TTC549 (cell line): ENCODE data around the gene RAD52.

ENCODE experiments used
- FAIRE-seq: peaks from 2 replicates; lab custom pipeline; 2012; peaks lifted over from hg19 to GRCh38; lab: Jason Lieb, UNC

RAD52 gene

DNA sequence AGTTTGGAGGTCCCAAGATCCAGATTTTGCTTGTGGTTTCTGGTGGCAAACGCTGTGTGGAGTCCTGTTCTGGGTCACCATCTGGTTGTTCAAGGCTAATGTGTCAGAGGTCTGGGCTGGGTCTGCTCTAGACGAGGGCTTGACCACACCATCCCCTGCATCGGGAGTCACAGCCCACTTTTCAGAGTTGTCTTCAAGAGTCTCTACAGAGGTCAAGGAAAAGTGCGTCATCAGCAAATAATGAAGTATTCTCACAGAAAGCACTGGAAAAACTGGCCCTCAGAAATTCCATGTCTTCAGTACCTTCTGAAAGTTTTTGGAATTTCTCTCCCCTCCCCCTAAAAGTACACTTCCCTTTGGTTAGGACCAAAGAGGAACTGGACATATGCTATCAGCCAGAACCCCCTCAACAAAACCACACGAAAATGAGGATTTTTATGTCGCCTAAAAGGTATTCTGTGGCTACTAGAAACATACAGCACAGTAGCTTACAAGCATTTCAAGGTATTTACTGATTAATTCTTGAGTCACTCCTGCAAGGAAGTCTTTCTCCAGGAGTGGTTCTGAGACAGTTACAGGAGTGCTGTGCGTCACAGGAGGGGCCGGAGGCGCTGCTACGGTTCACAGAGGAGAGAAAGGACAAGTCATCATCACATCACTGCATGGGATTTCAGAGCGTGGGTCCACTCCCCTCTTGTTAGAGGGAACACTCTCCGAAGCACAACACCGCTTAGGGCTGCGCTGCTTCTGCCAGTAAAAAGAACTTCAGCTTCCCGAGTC, 35.4 kb downstream of the RAD52 start:
- FAIRE-seq = no peak

GRCh38 chr12:912466-913235, 36.8 kb downstream of the RAD52 start:
- FAIRE-seq = no peak

GRCh38 chr12:911191-911826, 38.2 kb downstream of the RAD52 start:
- no peak for FAIRE-seq

GRCh38 chr12:910416-910815, 39.1 kb downstream of the RAD52 start:
- FAIRE-seq = no peak

GRCh38 chr12:909861-910260, 39.6 kb downstream of the RAD52 start:
- no peak for FAIRE-seq

- FAIRE-seq = no peak
Measured at GRCh38 chr12:907413-908185, 41.9 kb downstream of the RAD52 start.

GRCh38 chr12:906062-906585, 43.4 kb downstream of the RAD52 start:
- no peak for FAIRE-seq

DNA sequence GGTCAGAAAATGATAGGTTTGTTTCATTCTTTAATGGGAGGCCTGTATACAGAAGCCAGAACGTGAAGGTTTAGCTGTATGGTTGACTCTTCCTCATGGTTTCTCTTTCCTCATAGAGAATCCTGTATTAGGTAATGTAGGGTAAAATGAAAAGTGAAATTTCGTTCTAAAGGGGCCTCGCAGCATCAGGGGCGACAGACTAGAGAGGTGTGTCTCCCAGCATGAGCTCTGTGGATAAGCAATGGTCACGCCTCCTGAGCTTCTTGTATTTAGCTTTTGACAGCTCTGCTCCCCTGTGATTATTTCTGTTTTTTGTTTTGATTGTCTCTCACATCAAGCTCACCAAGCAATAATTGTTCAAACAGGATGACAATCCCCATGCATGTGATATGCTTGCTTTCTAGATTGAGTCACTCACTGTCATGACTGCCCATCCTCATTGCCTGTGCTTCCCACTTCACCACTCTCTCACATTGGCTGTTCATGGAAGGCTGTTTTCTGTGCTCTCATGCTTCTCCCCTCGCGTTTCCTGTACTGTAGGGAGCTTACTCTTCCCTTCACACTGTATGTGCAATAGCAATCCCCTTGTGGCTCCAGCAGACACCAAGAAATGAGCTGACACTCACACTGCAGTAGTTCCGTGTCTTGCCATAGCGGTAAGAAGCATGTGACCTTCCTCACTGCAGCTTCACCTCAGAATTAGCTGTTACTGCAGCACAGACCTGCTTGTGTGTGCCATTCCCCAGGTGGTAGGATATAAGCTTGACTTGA, 44.0 kb downstream of the RAD52 start:
- FAIRE-seq = no peak

- no peak for FAIRE-seq
Measured at GRCh38 chr12:904010-904414, 45.5 kb downstream of the RAD52 start.

DNA sequence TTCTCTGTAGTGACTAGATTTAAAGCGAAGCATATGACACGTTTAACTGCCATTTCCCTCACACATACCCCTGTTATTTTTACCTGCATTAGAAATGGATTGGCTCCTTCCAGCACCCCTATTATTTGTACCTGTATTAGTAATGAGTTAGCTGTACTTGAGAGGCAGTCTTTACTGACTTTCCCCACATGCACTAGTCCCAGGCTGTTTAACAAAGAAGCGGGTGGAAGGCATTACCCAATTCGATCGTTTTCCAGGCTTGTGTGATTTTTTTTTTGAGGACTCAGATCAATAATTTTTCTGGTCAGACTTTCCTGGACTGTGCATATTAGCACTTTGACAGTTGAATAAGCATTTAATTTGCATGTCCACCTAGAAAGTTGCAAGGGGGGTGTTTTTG, 46.4 kb downstream of the RAD52 start:
- FAIRE-seq = no peak

- FAIRE-seq = no peak
Measured at GRCh38 chr12:902581-902980, 46.9 kb downstream of the RAD52 start.

GRCh38 chr12:897386-897785, 52.1 kb downstream of the RAD52 start:
- no peak for FAIRE-seq

GRCh38 chr12:896031-896430, 53.5 kb downstream of the RAD52 start:
- FAIRE-seq = no peak

- FAIRE-seq = no peak
Measured at GRCh38 chr12:894226-894625, 55.3 kb downstream of the RAD52 start.

GRCh38 chr12:886206-886605, 63.3 kb downstream of the RAD52 start:
- FAIRE-seq = no peak

DNA sequence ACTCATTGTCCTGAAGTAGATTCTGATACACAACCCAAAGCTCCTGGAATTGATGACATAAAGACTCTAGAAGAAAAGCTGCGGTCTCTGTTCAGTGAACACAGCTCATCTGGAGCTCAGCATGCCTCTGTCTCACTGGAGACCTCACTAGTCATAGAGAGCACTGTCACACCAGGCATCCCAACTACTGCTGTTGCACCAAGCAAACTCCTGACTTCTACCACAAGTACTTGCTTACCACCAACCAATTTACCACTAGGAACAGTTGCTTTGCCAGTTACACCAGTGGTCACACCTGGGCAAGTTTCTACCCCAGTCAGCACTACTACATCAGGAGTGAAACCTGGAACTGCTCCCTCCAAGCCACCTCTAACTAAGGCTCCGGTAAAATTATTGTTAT, 63.8 kb downstream of the RAD52 start:
- FAIRE-seq = no peak

DNA sequence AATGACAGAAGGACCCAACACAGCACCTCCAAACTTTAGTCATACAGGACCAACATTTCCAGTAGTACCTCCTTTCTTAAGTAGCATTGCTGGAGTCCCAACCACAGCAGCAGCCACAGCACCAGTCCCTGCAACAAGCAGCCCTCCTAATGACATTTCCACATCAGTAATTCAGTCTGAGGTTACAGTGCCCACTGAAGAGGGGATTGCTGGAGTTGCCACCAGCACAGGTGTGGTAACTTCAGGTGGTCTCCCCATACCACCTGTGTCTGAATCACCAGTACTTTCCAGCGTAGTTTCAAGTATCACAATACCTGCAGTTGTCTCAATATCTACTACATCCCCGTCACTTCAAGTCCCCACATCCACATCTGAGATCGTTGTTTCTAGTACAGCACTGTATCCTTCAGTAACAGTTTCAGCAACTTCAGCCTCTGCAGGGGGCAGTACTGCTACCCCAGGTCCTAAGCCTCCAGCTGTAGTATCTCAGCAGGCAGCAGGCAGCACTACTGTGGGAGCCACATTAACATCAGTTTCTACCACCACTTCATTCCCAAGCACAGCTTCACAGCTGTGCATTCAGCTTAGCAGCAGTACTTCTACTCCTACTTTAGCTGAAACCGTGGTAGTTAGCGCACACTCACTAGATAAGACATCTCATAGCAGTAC, 64.6 kb downstream of the RAD52 start:
- no peak for FAIRE-seq

- FAIRE-seq = no peak
Measured at GRCh38 chr12:880656-881055, 68.8 kb downstream of the RAD52 start.

DNA sequence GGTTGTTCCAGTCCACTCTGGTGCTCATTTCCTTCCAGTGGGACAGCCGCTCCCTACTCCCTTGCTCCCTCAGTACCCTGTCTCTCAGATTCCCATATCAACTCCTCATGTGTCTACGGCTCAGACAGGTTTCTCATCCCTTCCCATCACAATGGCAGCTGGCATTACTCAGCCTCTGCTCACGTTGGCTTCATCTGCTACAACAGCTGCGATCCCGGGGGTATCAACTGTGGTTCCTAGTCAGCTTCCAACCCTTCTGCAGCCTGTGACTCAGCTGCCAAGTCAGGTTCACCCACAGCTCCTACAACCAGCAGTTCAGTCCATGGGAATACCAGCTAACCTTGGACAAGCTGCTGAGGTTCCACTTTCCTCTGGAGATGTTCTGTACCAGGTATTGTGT, 69.9 kb downstream of the RAD52 start:
- no peak for FAIRE-seq

- no peak for FAIRE-seq
Measured at GRCh38 chr12:873954-874353, 75.5 kb downstream of the RAD52 start.

GRCh38 chr12:870378-870777, 79.1 kb downstream of the RAD52 start:
- FAIRE-seq = no peak
